SK-N-MC (cell line): Measurements from ENCODE around the gene RBM20.
"Not testable (repeated sequence)": the region's sequence is repeated elsewhere in the genome, so short reads cannot be mapped to it uniquely, and the experiment has no call there.

Experiments used
- DNase-seq: peaks from one replicate; pipeline ENCODE4 v3.0.0-alpha.2; 2011; ENCODE audit warnings: low read depth, low spot score
- H3K27ac ChIP-seq: fragments of 200-600 bp; sonication (generic); 2 replicates; pipeline ENCODE4 v1.5.1; 2016; ENCODE audit warnings: mixed run types
- H3K36me3 ChIP-seq: fragments of 200-600 bp; sonication (generic); 2 replicates; pipeline ENCODE4 v1.6.1; 2017; ENCODE audit warnings: antibody characterized with exemption, low read length, mixed read lengths; ENCODE audit not compliant: insufficient read depth
- H3K4me3 ChIP-seq: fragments of 200-600 bp; sonication (generic); 2 replicates; pipeline ENCODE4 v1.5.1; 2016
- H3K9ac ChIP-seq: fragments of 200-600 bp; sonication (generic); 2 replicates; pipeline ENCODE4 v1.8.0; 2017; ENCODE audit warnings: mixed run types, mixed read lengths; ENCODE audit not compliant: insufficient read length
- H3K9me3 ChIP-seq: fragments of 200-600 bp; sonication (generic); 2 replicates; pipeline ENCODE4 v1.6.1; 2017; ENCODE audit warnings: low read depth, mild to moderate bottlenecking, antibody characterized with exemption, low read length, moderate library complexity, mixed read lengths
- EZH2 ChIP-seq: fragments of 200-600 bp; sonication (generic); IDR thresholded peaks from one replicate; pipeline ENCODE4 v1.6.1; 2017; ENCODE audit warnings: antibody characterized with exemption
- FOXP2 ChIP-seq: optimal IDR thresholded peaks from 2 replicates; pipeline ENCODE3; 2011; ENCODE audit warnings: mild to moderate bottlenecking, moderate library complexity; ENCODE audit not compliant: insufficient read depth; ENCODE audit errors: extremely low read length, control extremely low read depth
- POLR2AphosphoS5 ChIP-seq: IDR thresholded peaks from 2 replicates; pipeline ENCODE4 v1.6.1; 2012; ENCODE audit warnings: mild to moderate bottlenecking, low read depth, low read length, borderline replicate concordance

Gene RBM20

DNA sequence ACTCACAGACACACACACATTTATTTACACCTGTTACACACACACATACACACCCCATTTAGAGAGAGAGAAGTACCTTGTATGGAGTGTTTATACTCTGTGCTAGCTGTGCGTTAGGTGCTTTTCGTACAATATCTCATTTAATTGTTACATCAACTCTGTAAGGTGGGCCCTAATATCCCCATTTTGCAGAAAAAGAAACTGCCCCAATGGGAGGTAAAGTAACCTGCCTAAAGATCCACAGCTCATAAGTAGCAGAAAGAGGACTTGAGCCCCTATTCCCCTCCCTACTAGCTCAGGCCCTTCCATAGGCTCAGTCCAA lies 23.8 kb upstream of the RBM20 start:
- Histone ChIP-seq H3K9ac (no peak overlapping the region), H3K4me3 (no peak overlapping the region), H3K36me3 (no peaks in the 10 kb centered on the region), H3K27ac (no peak overlapping the region), H3K9me3 (no peaks in the 10 kb centered on the region)
- no peak for TF ChIP-seq POLR2AphosphoS5
- no peak for TF ChIP-seq FOXP2
- TF ChIP-seq EZH2: no peak
- DNase-seq: no peak

DNA sequence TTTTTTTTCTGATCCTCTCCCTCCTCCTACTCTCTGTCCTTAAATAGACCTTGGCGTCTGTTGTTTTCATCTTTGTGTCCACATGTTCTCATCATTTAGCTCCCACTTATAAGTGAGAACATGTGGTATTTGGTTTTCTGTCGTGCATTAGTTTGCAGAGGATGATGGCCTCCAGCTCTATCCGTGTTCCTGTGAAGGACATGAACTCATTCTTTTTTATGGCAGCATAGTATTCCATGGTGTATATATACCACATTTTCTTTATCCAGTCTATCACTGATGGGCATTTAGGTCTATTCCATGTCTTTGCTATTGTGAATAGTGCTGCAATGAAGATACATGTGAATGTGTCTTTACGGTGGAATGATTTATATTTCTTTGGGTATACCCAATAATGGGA lies 20.8 kb upstream of the RBM20 start:
- not testable (repeated sequence) for DNase-seq, H3K9ac ChIP-seq, H3K4me3 ChIP-seq

DNA sequence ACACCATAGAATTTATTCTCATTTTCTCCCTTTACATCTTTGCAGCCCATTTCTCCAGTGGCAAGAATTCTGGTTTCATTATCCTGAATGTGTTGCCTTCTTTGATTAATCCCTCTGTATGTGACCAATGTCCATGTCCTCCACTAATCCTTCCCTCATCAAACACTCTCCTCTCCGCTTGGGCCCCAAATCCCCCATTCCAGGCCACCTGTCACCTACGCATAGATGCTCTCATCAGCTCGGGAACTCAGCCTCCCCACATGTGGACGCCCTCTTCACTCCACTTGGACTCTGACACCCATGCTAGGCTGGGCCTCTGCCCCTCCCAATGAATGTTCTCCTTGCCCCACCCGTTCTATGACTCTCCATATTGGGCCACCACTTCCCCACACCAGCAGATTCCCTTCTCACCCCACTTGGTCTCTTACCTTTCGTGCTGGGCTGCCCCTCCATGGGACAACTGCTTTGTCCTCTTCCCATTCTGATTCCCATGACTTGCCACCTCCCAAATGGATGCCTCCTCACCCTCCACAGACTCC lies 18.7 kb upstream of the RBM20 start:
- Histone ChIP-seq H3K27ac (no peak overlapping the region), H3K9me3 (no peaks in the 10 kb centered on the region), H3K36me3 (no peaks in the 10 kb centered on the region), H3K9ac (no peak overlapping the region), H3K4me3 (no peak overlapping the region)
- DNase-seq: no peak
- TF ChIP-seq EZH2 (no peak), FOXP2 (no peak), POLR2AphosphoS5 (no peak)

More for the DNA sequence above, 20.8 kb upstream of the RBM20 start:
- H3K9me3 ChIP-seq, H3K27ac ChIP-seq, H3K36me3 ChIP-seq: not testable (repeated sequence)

DNA sequence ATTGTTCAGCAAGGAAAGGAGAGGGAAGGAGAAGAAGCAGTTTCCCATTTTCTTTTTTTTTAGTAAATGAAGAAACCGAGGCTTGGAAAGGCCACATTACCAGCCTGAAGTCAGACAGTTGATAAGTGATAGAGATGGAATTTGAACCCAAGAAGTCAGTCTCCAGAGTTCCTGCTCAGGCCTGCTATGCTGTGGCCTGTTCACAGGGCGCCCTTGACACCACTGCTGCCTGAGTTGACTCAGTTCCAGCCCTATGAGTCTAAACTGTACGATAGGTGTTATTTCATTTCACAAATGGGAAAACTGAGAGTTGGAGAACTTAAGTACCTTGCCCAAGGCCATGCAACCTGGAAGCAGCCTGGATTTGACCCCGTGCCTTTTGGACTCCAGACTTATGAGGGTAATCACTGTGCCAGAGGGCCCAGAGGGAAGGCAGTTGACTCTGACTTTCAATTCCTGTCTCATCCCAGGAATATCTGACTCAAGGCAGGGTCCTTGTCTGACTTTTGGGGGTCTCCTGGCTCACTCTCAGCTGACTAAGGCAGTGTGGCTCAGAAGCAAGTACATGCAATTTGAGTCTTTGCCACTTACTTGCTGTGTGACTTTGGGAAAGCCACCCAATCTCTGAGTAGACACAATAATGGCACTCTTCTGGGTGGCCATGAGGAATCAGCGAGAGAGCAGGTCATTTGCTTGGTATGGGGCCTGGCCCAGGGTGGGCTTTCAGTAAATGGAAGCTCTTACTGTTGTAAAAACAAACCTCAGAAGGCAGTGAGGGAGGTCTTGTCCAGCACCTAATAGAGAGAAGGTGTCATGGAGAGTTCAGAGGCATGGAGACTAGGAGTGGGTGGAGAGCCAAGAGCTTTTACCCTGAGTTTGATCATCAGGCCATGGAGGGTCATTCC lies 17.9 kb upstream of the RBM20 start:
- TF ChIP-seq POLR2AphosphoS5: no peak
- no peak for TF ChIP-seq EZH2
- TF ChIP-seq FOXP2: no peak
- no peak overlapping the region for H3K27ac ChIP-seq
- H3K9ac ChIP-seq: no peak overlapping the region
- no peaks in the 10 kb centered on the region for H3K36me3 ChIP-seq
- H3K4me3 ChIP-seq: no peak overlapping the region
- no peaks in the 10 kb centered on the region for H3K9me3 ChIP-seq
- no peak for DNase-seq

DNA sequence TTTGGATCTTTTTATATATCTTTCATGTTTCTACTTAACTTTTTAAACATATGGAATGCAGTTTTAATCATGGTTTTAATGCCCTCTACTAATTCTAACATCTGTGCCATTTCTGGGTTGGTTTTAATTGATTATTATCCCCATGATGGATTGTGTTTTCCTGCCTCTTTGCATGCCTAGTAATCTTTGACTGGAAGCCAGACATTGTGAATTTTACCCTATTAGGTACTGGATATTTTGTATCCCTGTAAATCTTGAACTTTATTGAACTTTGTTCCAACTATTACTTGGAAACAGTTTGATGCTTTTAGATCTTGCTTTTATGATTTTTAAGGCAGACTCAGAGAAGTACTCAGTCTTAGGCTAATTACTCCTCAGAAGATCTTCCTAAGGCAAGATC lies 16.0 kb upstream of the RBM20 start:
- DNase-seq: no peak
- no peaks in the 10 kb centered on the region for H3K36me3 ChIP-seq
- no peak overlapping the region for H3K27ac ChIP-seq
- no peak overlapping the region for H3K9ac ChIP-seq
- no peaks in the 10 kb centered on the region for H3K9me3 ChIP-seq
- TF ChIP-seq EZH2 (no peak), FOXP2 (no peak), POLR2AphosphoS5 (no peak)
- H3K4me3 ChIP-seq: no peak overlapping the region

DNA sequence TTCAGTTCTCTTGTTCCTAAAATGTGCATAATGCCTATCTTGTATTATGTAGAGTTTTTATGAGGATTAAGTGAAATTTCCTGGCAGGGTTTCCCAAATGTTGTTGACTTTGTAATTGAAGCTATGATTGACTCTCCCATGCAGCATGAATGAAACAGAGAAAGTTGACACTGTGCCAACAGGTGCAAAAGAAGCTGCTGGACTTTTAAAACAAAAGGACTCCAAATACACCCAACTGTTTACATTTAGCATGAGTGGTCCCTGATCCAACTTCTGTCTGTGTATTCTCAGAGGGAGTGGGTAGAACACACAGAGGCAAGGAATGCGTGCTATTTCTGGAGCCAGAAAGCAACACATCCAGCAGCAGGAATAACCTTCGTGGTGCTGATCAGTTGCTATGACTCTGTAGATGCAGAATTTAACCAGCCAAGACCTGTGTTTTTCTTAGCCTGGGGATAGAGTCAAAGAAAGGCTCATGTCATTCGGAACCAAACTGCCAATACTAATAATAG lies 14.4 kb upstream of the RBM20 start:
- no peak overlapping the region for H3K9ac ChIP-seq
- TF ChIP-seq FOXP2 (no peak), EZH2 (no peak), POLR2AphosphoS5 (no peak)
- DNase-seq: no peak
- no peak overlapping the region for H3K27ac ChIP-seq
- no peaks in the 10 kb centered on the region for H3K36me3 ChIP-seq
- no peak overlapping the region for H3K4me3 ChIP-seq
- H3K9me3 ChIP-seq: no peaks in the 10 kb centered on the region

DNA sequence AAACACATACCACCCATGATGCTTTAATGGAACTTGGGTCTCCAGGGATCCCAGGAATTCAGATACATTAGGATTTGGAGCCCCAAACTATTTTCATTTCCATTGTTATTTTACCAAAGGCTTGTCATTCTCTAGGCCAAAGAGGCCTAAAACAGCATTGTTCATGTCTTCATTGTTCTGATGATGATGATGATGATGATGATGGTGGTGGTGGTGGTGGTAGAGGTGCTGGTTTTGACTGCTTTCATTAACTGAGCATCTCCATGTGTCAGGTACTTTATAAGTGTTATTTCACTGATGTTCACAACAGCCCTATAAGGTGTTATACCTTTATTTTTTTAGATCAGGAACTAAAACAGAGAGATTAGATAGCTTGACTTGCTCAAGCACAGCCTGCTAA lies 12.2 kb upstream of the RBM20 start:
- no peak for DNase-seq
- no peak overlapping the region for H3K4me3 ChIP-seq
- TF ChIP-seq FOXP2 (no peak), EZH2 (no peak), POLR2AphosphoS5 (no peak)
- H3K36me3 ChIP-seq: no peaks in the 10 kb centered on the region
- no peaks in the 10 kb centered on the region for H3K9me3 ChIP-seq
- H3K9ac ChIP-seq: no peak overlapping the region
- no peak overlapping the region for H3K27ac ChIP-seq

DNA sequence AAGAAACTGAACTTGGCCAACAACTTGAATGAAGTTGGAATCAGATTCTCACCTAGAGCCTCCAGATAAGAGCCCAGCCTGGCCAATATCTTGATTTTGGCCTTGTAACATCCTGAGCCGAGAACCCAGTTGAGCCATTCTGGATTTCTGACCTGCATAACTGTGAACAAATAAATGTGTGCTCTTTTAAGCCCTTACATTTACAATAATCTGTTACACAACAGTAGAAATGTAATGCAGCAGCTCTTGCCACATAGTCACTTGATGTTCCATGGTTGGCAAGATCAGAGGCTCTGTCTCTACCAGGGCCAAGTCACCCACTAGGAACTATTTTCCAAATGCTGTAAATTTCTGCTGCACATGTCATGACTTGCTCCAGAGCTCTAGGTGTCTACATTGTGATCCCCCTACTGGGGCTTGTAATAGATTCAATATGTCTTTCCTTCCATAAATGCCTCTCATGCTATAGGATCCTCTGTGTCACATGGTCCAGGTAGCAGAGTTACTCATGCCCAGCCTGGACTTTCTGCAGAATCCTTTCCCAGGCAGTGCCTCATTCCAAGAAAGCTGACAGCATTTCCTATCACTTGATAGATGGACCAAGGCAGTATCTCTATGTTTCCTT lies 11.4 kb upstream of the RBM20 start:
- no peak overlapping the region for H3K27ac ChIP-seq
- H3K9me3 ChIP-seq: no peaks in the 10 kb centered on the region
- no peak for DNase-seq
- TF ChIP-seq POLR2AphosphoS5: no peak
- no peak for TF ChIP-seq FOXP2
- TF ChIP-seq EZH2: no peak
- no peaks in the 10 kb centered on the region for H3K36me3 ChIP-seq
- H3K4me3 ChIP-seq: no peak overlapping the region
- no peak overlapping the region for H3K9ac ChIP-seq
